ENCODE data around the gene DOHH. TPM values are rescaled to one million over a fixed set of nuclear protein-coding genes. Genes with fewer than 3 reads are reported as not detected.
A peak's percentile ranks its signal among the peaks of the same experiment; 100 is the strongest.

The DOHH gene
- total and polyA plus RNA-seq, 9 of the 15 experiments (the other 6 are each of a cell fraction or from before 2014, with no cell fraction given), result 0.14 to 47.2 (median 5.1) TPM

GRCh38 chr19:3465552-3465951, 34.9 kb downstream of the DOHH start:
- no peak for FAIRE-seq
- Histone ChIP-seq H3K27me3 (ENCODE audit: control insufficient read depth in 2 of 2, insufficient read depth in 2 of 2, low read length in 2 of 2) (no peaks in the 10 kb centered on the region), H3K4me2 (ENCODE audit: insufficient read depth, low read length) (no peak overlapping the region), H3K79me2 (ENCODE audit: control insufficient read depth, insufficient read depth, low read length) (no peaks in the 10 kb centered on the region), H2AFZ (ENCODE audit: low read depth, low read length) (no peak overlapping the region), H3K36me3 (ENCODE audit: control insufficient read depth, insufficient read depth, low read length) (peaks cover 25% of the 10 kb centered on the region; the same call in 1 of the 3 replicates), H3K9me1 (ENCODE audit: control insufficient read depth, insufficient read depth, low read length) (no peaks in the 10 kb centered on the region), H3K4me3 (no peak overlapping the region), H4K20me1 (replicated peaks; ENCODE audit: control insufficient read depth, insufficient read depth, low read length) (no peaks in the 10 kb centered on the region), H3K9me3 (replicated peaks; ENCODE audit: control insufficient read depth, insufficient read depth, low read depth, low read length) (peaks cover 7% of the 10 kb centered on the region), H3K4me1 (replicated peaks in 1 of 2; ENCODE audit: control insufficient read depth in 2 of 2, insufficient read depth in 2 of 2, low read length in 2 of 2) (peaks cover 0 to 28% of the 10 kb centered on the region in 2 experiments; a peak in 2 of 5 replicates), H3K27ac (ENCODE audit: extremely low read depth, low read depth, low read length) (no peak overlapping the region), H3K9ac (ENCODE audit: insufficient read depth in 1 of 2, low read depth in 2 of 2, low read length in 2 of 2) (no peak overlapping the region)
- intact Hi-C loops (cut with micrococcal nuclease) (no loop called here), in situ Hi-C loops (cut with MboI) (no loop called here)
- BruUV-seq (replicated peaks), result no TSS peak
- TF ChIP-seq NFXL1 (CRISPR knock-in tag; IDR thresholded peaks at IDR 0.05) (no peak), POLR2AphosphoS5 (IDR thresholded peaks at IDR 0.05; ENCODE audit: control insufficient read depth, insufficient read depth, low read depth, low read length) (0 out of 2 replicates have a peak, but pooled peaks have one; percentile 12), EWSR1 (IDR thresholded peaks at IDR 0.05; ENCODE audit: borderline replicate concordance, low read depth, partially characterized antibody) (peak; percentile 7), POLR2A (conservative IDR thresholded peaks at IDR 0.05) (0 out of 2 replicates have a peak, but pooled peaks have one; percentile 33), POLR2AphosphoS2 (IDR thresholded peaks at IDR 0.05; ENCODE audit: low read length) (0 out of 2 replicates have a peak, but pooled peaks have one; percentile 59), POLR2G (IDR thresholded peaks at IDR 0.05; ENCODE audit: low read depth, low read length) (peak; percentile 54; the same call in 1 of the 2 replicates), UBTF (IDR thresholded peaks at IDR 0.05; ENCODE audit: borderline replicate concordance in 1 of 2, low read depth in 2 of 2, low read length in 2 of 2) (no peak), RBM22 (IDR thresholded peaks at IDR 0.05; ENCODE audit: low read depth, low read length, poor library complexity, severe bottlenecking) (peak; percentile 54)
- 80% methylated on average over 2 of the region's 7 CpGs for WGBS (ENCODE audit: insufficient coverage, low coverage, missing lambda C conversion rate)
- ATAC-seq, result peak; percentile 52
- CTCF ChIA-PET (ENCODE audit: low intra/inter-chr PET ratio), result no interaction called here
- peak in 1 of 4 experiments; percentile 47 for DNase-seq (ENCODE audit: extremely low read depth in 1 of 4, low spot score in 3 of 4)
- POLR2A ChIA-PET, result no interaction called here
